Testis (tissue), 2 donors: Measurements from ENCODE around the gene SIGLEC10.

Experiments used
- POLR2A ChIP-seq: fragments of 450-650 bp; IDR thresholded peaks from one replicate; pipeline ENCODE4 v1.6.1; 2017; ENCODE audit warnings: antibody characterized with exemption, mild to moderate bottlenecking, moderate library complexity
- TF ChIP-seq, protein P1 (sequence below), 3 experiments: fragments of 450-650 bp in 2 of 3; fragments of 200-600 bp in 1 of 3; sonication (generic) in 1 of 3; IDR thresholded peaks; one replicate each; pipeline ENCODE4 v1.5.1; 2016 to 2019; ENCODE audit warnings: antibody characterized with exemption in 3 of 3, mild to moderate bottlenecking in 2 of 3, moderate library complexity in 1 of 3

DNA sequence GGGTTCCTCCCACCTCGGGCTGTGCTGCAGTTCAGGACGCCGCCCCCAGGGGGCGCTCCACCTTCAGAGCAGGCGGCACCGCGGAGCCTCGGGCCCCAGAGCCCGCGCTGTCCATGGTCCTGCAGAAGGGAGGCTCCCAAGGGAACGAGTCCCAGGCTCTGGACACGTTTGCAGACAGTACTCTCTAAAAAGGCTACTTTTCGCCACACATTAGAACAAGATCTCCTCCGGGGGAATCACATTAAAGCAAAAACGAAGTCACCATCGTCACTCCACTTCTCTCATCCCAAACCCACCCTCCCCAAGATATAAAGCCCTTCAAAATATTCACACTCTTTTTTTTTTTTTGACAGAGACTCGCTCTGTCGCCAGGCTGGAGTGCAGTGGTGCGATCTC, 4.6 kb upstream of the SIGLEC10 start:
- TF ChIP-seq, protein P1, sequence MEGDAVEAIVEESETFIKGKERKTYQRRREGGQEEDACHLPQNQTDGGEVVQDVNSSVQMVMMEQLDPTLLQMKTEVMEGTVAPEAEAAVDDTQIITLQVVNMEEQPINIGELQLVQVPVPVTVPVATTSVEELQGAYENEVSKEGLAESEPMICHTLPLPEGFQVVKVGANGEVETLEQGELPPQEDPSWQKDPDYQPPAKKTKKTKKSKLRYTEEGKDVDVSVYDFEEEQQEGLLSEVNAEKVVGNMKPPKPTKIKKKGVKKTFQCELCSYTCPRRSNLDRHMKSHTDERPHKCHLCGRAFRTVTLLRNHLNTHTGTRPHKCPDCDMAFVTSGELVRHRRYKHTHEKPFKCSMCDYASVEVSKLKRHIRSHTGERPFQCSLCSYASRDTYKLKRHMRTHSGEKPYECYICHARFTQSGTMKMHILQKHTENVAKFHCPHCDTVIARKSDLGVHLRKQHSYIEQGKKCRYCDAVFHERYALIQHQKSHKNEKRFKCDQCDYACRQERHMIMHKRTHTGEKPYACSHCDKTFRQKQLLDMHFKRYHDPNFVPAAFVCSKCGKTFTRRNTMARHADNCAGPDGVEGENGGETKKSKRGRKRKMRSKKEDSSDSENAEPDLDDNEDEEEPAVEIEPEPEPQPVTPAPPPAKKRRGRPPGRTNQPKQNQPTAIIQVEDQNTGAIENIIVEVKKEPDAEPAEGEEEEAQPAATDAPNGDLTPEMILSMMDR (IDR thresholded peaks at IDR 0.05): peak; percentile 93 to 99 (median 95)
- no peak for TF ChIP-seq POLR2A
